Stimulated activated CD4-positive, alpha-beta T cell treated with anti-CD3 and anti-CD28 coated beads, TNF-alpha, amount 100 ng/mL, for 24 hours (primary cell): Measurements from ENCODE around the gene MFSD6L.
"Not testable (repeated sequence)": the region's sequence is repeated elsewhere in the genome, so short reads cannot be mapped to it uniquely, and the experiment has no call there.

Source experiments
- DNase-seq, 3 experiments: peaks; one replicate each; pipeline ENCODE4 v3.0.0-alpha.2; 2020; ENCODE audit warnings: low read depth in 3 of 3

Gene MFSD6L

GRCh38 chr17:8826808-8827435 is 27.8 kb upstream of the MFSD6L start:
- no peak for DNase-seq

DNA sequence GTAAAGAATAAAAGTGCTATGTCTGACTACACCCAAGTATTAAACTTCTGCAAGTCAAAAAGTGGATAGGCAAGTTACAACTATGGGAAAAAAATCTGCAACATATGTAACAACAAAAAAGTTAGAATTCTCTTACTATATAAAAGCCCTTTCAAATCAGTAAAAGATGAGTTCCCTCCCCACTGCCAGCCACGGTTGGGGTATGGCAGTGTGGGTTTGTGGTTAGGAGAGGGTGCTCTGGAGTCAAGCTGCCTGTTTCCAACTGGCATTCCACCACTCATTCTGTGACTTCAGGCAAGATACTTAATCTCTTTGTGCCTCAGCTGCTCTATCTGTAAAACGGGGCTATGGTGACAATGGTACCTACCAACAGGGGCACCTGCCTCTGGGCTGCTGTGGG is 26.6 kb upstream of the MFSD6L start:
- DNase-seq = no peak

DNA sequence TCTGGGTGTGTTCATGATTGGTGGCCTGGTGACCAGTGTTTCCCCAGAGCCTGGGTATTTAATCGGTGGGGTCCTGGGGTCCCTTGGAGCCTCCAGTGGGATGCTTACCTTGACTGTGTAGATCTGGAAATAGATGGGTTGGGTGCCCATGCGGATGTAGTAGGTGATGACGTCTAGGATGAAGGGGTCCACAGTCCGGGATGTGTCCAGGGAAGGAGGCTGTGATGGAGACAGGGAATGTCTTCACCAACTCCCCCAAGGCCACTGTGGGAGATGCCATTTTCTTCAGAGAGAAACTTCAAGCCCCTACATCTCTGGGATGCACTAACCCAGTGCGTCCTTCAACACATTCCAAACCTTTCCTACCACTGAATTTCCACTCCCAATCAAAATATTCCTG is 24.1 kb upstream of the MFSD6L start:
- DNase-seq = no peak

DNA sequence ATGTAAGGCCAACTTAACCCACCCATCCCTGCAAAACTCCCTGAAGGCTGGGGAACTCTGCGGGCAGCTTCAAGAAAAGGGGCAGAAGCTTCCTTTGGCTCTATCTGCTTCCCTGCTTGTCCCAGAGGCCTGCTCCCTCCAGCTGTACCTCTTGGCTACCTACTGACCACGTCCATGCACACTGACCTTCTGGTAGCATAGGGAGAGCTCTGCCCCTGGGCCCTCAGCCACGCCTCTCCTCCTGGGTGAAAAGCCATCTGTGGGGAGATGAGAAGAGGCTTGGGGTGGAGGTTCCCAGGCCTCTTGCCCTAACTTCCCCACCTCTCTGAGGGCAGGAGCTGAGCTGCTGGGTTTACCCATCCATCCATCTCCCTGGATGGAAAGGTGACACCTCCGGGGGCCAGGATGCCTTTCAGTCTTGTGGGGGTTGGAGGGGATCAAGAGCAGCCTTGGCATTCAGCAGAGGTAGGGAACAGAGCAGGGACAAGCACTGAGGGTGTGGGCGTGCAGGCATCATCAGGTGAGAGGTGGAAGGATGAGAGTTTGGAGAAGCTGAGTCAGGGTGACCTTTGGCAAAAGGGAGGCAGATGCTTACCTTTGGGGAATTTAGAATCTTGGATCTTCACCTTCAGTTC is 23.4 kb upstream of the MFSD6L start:
- DNase-seq = no peak

DNA sequence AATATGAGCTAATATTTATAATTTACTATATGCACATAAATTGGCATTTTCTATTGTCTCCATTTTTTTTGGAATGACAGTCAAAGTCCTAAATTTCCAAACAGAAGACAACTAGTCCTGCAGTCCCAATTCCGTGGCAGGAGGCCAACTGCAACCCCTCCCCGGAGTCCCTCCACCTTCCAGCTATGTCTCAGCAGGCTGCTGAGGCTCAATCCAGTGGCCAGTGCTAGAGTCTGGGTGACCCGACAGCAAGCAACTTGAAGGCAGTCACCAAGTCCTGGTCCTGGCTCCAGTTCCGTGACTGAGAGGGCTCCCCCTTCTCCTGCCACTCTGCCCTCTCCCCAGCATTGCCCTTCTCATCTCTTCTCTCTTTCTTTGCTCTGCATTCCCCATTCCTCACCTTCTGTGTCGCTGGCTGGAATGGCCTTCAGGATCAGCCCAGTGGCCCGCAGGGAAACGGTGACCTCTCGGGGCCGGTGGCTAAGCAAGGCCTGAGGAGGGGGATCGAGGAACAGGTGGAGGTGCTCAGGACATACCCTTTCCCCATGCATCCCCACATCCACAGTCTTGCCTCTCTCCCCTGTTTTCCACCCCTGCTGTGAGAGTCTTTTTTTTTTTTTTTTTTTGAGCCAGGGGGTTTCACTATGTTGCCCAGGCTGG is 22.4 kb upstream of the MFSD6L start:
- no peak for DNase-seq

DNA sequence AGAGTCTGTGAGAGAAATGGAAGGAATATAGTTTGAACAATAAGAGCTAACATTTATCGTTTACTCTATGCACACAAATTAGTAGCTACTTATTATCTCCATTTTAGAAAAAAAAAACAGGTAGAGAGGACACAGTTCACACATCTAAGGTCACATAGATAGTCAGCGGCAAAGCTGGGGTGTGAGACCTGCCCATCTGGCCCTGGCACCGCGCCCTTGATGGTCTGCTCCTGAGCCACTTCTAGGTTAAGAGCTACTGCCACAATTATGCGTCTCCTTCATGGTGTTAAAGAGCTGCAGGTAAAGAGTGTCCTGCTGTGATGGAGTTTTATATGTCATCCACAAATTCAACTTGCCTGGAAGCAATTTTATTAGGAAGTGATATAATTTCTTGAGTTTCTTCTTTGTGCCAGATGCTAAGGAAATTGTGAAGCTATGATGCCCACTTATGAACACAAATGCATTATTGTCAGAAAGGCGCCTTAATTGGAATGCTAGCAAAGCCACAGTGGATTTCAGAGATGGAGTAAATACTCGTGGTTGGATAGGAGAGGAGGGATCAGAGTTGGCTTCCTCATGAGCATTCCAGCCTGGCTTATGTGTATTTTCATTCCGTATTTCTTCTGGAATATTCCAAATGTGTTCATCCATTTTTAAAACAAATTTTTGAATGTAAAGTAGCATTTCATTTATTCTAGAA is 21.3 kb upstream of the MFSD6L start:
- DNase-seq = no peak

GRCh38 chr17:8818654-8819330 is 19.6 kb upstream of the MFSD6L start:
- DNase-seq = no peak

GRCh38 chr17:8818047-8818446 is 18.9 kb upstream of the MFSD6L start:
- DNase-seq = no peak

DNA sequence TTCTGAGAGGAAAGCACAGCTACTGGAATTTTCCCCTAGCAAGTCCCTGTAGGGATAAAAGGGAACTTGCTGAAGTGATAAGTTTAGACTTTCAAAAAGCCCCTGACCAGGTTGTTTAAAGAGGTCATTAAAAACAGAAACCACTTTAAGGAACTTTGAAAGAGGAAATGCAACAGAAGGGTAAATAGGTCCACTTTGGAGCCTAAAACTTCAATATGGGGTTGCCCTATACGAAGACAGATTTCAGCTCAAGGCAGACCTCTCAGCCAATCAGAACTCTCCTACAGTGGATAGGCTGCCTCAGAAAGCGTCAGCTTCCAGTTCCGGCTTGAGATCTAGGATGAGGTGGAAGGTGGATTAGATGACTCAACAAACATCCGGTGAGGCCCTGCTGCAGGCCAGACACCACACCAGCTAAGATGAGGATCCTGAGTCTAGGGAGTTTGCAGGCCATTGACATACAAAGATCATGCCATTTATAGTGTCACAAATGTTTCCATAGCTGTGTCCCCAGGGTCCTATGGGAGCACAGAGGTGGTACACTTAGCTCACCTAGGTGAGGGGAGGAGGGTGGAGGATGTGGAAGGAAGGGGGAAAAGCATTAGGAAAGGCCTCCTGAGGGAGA is 7.9 kb upstream of the MFSD6L start:
- DNase-seq = no peak

DNA sequence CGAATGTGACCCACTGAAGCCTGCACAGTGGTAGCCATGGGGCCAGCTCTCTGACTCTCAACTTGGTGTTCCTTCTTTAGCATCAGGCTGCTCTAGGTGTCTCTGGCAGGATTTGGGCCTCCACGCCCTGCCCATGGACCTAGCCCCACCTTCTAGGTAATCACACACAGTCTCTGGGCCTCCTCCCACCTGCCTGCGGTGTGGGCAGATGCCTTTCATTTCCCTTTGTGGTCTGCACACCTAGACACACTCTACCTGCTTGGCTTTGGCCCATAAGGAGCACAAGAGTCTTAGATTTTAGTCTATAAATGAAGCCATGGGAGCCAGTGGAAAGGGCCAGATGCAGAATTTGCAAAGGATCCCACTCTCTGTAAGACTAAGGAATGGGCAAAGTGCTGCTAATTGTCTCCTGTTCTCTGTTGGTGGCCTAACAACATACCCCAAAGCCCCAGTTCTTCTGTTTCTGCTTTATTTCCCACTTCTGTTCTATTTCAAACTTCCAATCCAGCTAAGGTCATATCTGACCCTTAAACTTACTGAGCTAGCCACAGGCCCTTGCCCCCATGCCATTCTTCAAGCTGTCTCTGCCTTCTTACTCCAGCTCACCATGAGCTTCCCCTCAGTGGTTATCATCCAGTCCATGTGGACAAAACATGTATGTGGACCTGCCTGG is 7.2 kb upstream of the MFSD6L start:
- no peak for DNase-seq

- DNase-seq = not testable (repeated sequence)
Observed at GRCh38 chr17:8805396-8805795, 6.2 kb upstream of the MFSD6L start.

- DNase-seq = no peak
Observed at GRCh38 chr17:8803531-8804420, 4.6 kb upstream of the MFSD6L start.

- no peak for DNase-seq
Observed at GRCh38 chr17:8801135-8801840, 2.1 kb upstream of the MFSD6L start.

GRCh38 chr17:8800656-8801055 is 1.5 kb upstream of the MFSD6L start:
- no peak for DNase-seq

DNA sequence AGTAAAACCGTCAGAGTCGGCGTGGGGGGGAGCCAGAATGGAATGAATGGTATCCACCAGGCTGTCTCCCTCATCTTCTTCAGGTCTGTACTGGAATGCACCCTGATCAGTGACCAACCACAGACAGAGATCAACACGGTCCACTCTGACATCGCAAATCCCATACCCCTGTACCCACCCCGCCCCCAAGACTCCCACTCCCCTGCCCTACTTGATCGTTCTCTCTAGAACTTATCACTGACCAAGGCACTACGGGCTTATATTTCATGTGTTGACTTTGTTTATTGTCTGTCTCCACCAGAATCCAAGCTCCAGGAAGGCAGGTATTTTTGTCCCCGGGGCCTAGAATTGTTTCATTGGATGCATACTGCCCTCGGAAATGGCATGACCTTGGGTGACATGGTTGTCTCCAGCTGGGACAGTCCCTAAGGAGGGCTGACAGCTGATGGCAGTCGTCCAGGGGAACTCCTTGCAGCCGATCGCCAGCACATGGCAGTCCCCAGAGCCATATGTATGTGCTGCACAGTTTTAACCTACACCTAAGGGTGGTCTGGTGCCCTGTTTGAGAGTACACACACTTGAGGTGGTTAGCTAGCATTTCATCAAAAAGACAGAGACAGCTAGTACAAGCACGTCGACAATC is 526 bp upstream of the MFSD6L start:
- DNase-seq = no peak

- DNase-seq = no peak
Observed at GRCh38 chr17:8798176-8798845, 854 bp downstream of the MFSD6L start.

DNA sequence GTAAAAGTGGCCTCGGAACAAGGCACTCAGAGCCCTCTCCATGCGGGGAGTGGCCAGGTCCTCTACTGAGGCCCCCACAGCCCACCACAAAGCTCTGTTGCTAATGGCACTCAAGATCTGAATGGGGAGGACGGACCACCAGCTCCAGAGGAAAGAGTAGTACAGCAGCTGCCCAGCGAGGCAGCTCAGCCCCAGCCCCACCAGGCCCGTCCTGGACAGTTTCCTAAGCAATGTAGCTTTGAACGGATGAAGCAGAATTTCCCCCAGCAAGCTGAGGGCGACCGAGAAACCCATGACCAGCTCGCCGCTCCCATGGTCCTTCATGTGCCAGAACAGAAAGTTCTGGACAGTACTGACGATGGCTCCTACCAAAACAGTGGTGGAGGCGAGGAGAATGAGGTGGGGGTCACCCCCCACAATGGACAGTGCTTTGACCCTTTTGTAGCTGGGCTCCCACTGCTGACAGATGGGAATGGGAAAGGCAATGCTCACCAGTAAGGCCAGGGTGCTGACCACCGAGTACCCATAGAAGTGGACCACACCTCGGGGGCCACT is 1.5 kb downstream of the MFSD6L start:
- no peak for DNase-seq

DNA sequence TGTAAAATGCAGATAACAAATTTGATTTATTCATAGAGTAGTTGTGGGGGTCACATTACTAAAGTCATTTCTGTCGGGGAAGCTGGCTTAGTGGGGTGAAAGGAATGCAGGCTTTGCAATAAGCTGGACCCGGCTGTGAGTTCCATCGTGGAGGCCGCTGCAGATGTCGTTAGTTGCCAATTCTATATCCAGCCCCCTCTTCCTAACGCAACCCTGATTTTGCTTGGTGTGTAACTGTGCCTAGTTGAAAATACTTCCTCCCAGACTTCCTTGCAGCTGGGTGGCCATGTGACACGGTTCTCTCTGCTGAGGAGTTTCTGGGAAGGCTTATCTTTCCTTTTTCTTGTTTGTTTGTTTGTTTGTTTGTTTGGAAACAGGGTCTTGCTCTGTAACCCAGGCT is 4.5 kb downstream of the MFSD6L start:
- DNase-seq = no peak
